Measurements from ENCODE around the gene GSTO2. TPM values are rescaled to one million over a fixed set of nuclear protein-coding genes. Genes with fewer than 3 reads are reported as not detected.

GSTO2 gene
- total and polyA plus RNA-seq, 2 of the 13 experiments (the other 11 are each of a cell fraction or from before 2014, with no cell fraction given), result 2.1 to 7.9 TPM

DNA sequence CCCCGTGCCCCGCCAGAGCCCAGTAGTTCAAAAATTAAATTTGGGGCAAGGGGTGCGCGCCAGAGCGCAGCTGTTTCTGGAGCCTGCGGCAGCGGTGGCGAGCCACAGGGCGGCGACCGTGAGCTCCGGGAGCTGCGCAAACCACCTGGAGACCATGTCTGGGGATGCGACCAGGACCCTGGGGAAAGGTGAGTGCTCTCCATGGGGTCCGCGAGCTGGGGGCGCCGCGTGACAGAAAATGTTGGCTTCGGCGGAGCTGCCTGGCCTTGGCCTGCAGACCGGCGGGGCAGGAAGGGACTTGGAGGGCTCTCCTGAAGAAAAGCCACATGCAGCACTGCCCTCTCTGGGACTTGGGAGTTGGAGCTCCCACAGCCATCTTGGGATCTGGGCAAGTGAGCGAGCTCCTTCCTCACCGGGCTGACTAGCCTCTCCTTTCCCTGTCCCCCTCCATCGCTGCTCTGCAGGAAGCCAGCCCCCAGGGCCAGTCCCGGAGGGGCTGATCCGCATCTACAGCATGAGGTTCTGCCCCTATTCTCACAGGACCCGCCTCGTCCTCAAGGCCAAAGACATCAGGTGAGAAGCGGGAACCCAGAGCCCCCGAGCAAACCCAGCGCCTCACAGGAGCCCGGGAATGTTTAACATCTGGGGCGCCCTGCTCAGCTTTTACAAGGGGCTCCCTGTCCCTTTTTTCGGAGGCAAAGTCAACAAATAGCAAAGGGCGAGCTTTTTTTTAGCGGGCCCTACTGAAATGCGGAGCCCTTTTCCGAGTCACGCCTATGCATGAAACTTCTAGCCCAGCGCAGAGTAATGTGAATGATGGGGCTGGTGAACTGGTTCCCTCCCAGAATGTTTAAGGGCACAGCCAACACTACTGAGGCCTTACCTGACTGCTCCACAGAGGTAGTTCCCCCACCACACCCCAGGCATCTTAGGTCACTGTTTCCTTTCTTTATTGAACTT is 6.1 kb downstream of the GSTO2 start (continued):
- TF ChIP-seq NRL (CRISPR knock-in tag; IDR thresholded peaks at IDR 0.05; ENCODE audit: borderline replicate concordance) (peak; percentile 38; the same call in 1 of the 2 replicates), NR3C1 (CRISPR knock-in tag; IDR thresholded peaks at IDR 0.05) (no peak), GPN1 (CRISPR knock-in tag; IDR thresholded peaks at IDR 0.05; ENCODE audit: borderline replicate concordance) (no peak), ZMYM4 (CRISPR knock-in tag; IDR thresholded peaks at IDR 0.05) (peak; percentile 53; the same call in 1 of the 2 replicates), BHLHE40 (IDR thresholded peaks at IDR 0.05; ENCODE audit: low read length) (peak; percentile 57), ZEB1 (IDR thresholded peaks at IDR 0.05; ENCODE audit: insufficient replicate concordance, low read depth) (no peak), ZFAT (CRISPR knock-in tag; conservative IDR thresholded peaks at IDR 0.05) (no peak), ERF (CRISPR knock-in tag; IDR thresholded peaks at IDR 0.05) (0 out of 2 replicates have a peak, but pooled peaks have one; percentile 19), MZF1 (CRISPR knock-in tag; IDR thresholded peaks at IDR 0.05; ENCODE audit: borderline replicate concordance) (no peak), ZNF816 (CRISPR knock-in tag; IDR thresholded peaks at IDR 0.05; ENCODE audit: borderline replicate concordance) (no peak), ZNF333 (CRISPR knock-in tag; IDR thresholded peaks at IDR 0.05; ENCODE audit: borderline replicate concordance) (peak; percentile 75; the same call in 1 of the 2 replicates), CC2D1A (CRISPR knock-in tag; IDR thresholded peaks at IDR 0.05) (no peak)
- TF ChIP-seq, protein P1, sequence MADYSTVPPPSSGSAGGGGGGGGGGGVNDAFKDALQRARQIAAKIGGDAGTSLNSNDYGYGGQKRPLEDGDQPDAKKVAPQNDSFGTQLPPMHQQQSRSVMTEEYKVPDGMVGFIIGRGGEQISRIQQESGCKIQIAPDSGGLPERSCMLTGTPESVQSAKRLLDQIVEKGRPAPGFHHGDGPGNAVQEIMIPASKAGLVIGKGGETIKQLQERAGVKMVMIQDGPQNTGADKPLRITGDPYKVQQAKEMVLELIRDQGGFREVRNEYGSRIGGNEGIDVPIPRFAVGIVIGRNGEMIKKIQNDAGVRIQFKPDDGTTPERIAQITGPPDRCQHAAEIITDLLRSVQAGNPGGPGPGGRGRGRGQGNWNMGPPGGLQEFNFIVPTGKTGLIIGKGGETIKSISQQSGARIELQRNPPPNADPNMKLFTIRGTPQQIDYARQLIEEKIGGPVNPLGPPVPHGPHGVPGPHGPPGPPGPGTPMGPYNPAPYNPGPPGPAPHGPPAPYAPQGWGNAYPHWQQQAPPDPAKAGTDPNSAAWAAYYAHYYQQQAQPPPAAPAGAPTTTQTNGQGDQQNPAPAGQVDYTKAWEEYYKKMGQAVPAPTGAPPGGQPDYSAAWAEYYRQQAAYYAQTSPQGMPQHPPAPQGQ (CRISPR knock-in tag; IDR thresholded peaks at IDR 0.05; ENCODE audit: borderline replicate concordance), result no peak
- TF ChIP-seq, protein P2, sequence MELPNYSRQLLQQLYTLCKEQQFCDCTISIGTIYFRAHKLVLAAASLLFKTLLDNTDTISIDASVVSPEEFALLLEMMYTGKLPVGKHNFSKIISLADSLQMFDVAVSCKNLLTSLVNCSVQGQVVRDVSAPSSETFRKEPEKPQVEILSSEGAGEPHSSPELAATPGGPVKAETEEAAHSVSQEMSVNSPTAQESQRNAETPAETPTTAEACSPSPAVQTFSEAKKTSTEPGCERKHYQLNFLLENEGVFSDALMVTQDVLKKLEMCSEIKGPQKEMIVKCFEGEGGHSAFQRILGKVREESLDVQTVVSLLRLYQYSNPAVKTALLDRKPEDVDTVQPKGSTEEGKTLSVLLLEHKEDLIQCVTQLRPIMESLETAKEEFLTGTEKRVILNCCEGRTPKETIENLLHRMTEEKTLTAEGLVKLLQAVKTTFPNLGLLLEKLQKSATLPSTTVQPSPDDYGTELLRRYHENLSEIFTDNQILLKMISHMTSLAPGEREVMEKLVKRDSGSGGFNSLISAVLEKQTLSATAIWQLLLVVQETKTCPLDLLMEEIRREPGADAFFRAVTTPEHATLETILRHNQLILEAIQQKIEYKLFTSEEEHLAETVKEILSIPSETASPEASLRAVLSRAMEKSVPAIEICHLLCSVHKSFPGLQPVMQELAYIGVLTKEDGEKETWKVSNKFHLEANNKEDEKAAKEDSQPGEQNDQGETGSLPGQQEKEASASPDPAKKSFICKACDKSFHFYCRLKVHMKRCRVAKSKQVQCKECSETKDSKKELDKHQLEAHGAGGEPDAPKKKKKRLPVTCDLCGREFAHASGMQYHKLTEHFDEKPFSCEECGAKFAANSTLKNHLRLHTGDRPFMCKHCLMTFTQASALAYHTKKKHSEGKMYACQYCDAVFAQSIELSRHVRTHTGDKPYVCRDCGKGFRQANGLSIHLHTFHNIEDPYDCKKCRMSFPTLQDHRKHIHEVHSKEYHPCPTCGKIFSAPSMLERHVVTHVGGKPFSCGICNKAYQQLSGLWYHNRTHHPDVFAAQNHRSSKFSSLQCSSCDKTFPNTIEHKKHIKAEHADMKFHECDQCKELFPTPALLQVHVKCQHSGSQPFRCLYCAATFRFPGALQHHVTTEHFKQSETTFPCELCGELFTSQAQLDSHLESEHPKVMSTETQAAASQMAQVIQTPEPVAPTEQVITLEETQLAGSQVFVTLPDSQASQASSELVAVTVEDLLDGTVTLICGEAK (IDR thresholded peaks at IDR 0.05), result no peak
- TF ChIP-seq, protein P2 (CRISPR knock-in tag; IDR thresholded peaks at IDR 0.05), result no peak
- TF ChIP-seq, protein P3, sequence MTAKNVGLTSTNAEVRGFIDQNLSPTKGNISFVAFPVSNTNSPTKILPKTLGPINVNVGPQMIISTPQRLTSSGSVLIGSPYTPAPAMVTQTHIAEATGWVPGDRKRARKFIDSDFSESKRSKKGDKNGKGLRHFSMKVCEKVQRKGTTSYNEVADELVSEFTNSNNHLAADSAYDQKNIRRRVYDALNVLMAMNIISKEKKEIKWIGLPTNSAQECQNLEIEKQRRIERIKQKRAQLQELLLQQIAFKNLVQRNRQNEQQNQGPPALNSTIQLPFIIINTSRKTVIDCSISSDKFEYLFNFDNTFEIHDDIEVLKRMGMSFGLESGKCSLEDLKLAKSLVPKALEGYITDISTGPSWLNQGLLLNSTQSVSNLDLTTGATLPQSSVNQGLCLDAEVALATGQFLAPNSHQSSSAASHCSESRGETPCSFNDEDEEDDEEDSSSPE (CRISPR knock-in tag; IDR thresholded peaks at IDR 0.05), result 0 out of 2 replicates have a peak, but pooled peaks have one; percentile 16

All from HepG2 (cell line).